Left ventricle myocardium superior (tissue), 1 donor: ENCODE results near the gene KIF6. TPM values are rescaled to one million over a fixed set of nuclear protein-coding genes. Genes with fewer than 3 reads are reported as not detected.
A peak's percentile ranks its signal among the peaks of the same experiment; 100 is the strongest.
"Not testable (repeated sequence)": the region's sequence is repeated elsewhere in the genome, so short reads cannot be mapped to it uniquely, and the experiment has no call there.

ENCODE experiments used
- ATAC-seq: fragments of 200-7000 bp; cut with Tn5 transposase; one replicate; pipeline ENCODE4 v1.9.1; 2020; ENCODE audit warnings: mild to moderate bottlenecking, moderate library complexity
- DNase-seq: peaks from one replicate; pipeline ENCODE4 v3.0.0-alpha.2; 2020
- intact Hi-C: fragments of 100-400 bp; cut with micrococcal nuclease; formaldehyde crosslinking; loops from one replicate; pipeline ENCODE4 v1.11.0; 2022
- total RNA-seq: library from RNA; stranded (reverse); fragmentation: NEBNext Ultra II Directional; extraction: Animal tissue kit (Norgen Biotek cat#: 25700); gene quantifications from one replicate; pipeline ENCODE4 v1.2.1, GENCODE V29; 2021
- donor health status: DM: no; HTN: yes; CAD: no; lungs with severe emphysema.

Gene KIF6
- total RNA-seq, 1 donor from 2014 or later = 0.12 TPM

DNA sequence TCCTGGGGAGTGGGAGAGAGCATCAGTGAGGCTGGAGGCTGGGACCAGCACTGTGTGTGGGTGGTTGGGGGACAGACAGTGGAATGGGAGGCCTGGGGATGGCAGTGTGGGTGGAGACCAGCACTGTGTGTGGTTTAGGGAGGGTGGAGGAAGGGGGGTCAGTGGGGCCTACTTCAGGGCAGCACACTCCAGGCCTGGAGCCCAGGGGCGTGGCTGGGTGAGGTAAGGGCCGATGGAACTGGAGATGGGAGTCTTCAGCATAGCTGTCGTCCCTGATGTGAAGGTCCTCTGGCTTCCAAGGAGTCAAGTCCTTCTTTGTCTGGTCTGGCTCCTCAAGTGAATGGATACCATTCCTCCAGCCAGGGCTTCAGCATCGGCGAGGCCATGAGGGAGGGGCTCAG, 429.6 kb downstream of the KIF6 start:
- ATAC-seq = peak; percentile 53
- intact Hi-C loops = loop anchor here (5.0 kb wide), 1 partner anchor 128 kb away; no protein-coding TSS in a partner anchor
- DNase-seq = peak; percentile 55

DNA sequence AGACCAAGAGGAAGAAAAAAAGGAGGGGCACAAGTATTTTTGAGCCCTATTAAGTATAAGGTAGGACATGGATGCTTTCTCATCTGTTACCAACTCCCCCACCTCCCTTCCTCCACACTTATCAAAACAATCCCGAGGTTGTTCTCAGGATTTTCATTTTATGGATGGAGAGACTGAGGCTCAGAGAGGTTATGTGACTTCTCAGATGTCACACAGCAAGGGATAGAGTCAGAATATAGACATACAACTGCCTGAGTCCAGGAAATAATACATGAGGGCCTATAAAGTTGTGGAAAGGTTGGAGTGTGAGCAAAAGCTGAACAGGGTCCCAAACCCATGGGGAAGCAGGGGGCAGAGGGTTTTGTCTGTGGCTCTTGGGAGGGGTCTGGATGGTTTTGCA, 430.3 kb downstream of the KIF6 start:
- DNase-seq = no peak
- intact Hi-C loops = loop anchor here (5.0 kb wide), 1 partner anchor 128 kb away; no protein-coding TSS in a partner anchor
- ATAC-seq = no peak

DNA sequence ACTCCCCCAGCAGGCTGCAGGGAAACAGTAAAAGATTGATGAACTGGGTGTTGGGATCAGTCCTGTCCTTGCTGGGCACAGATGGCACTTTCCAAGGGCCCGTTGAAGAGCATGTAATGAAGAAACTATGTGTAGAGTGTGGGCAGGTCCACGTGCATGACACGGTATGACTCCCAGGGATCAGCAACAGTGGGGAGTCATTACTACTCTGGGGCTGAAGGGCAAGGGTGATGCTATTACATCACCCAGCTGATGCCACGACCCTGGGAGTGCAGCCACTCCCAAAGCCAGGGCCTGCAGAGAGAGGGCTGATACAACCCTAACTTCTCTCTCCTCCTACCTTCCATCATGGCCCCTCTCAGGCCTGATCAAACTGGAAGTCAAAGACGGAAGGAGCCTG, 431.1 kb downstream of the KIF6 start:
- intact Hi-C loops = no loop called here
- no peak for DNase-seq
- no peak for ATAC-seq

DNA sequence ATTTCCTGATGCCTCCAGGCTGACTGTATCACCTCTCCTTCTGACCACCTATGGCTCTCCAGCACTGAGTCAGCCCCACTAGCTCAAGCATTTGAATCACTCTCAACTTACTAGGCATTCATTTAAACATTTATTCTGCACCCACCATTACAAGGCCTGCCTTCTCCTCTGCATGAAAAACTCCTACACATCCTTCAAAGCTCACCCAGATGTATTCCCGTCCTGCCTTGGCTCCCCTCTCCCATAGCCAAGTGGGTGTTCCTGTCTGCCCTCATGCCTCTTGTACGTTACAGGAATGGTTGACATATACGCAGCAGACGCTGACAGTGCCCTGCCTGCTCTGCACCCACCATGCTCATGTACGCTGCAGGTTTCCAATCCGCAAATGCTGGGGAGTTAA, 432.6 kb downstream of the KIF6 start:
- intact Hi-C loops = no loop called here
- no peak for DNase-seq
- no peak for ATAC-seq

DNA sequence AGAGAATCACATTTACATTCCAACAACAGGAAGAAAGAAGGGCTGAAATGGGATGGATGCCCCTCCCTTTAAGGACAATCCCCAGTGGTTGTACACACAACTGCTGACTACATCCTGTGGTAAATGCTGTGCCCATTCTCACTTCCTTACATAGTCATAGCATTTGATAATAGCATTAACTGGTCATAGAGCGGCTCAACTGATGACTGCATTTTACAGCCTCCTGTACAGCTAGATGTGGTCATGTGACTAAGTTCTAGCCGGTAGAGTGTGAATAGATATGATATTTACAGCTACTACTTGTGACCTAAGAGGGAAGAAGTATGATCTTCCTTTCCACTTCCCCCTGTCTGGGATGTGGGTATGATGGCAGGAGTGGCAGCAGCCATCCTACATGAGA, 435.7 kb downstream of the KIF6 start:
- intact Hi-C loops = no loop called here
- ATAC-seq (peak; percentile 26), DNase-seq (no peak)

DNA sequence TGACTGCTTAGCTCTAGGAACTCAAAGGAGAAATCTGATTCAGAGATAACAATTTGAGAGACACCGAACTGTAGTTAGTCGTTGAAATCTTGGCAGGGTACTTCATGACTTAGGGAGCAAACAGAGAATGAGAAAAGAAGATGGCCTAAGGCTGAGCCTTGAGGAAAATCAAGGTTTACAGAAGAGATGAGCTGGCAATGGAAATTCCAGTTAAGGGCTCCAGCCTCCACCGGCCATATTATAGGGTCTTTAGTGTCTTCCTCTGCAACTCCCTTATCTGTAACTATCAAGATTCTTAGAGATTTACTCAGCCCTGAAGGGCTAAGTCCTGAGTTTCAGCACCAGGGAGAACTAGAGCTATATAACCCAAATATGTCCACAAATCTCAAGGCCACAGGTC, 437.6 kb downstream of the KIF6 start:
- intact Hi-C loops = no loop called here
- no peak for ATAC-seq
- no peak for DNase-seq

DNA sequence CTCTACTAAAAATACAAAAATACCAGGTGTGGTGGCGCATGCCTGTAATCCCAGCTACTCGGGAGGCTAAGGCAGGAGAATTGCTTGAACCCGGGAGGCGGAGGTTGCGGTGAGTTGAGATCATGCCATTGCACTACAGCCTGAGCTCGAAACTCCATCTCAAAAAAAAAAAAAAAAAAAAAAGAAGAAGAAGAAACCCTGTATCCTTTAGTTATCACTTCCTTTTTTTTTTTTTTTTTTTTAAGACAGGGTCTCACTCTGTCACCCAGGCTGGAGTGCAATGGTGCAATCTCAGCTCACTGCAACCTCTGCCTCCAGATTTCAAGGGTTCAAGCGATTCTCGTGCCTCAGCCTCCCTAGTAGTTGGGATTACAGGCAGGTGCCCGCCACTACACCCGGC, 438.6 kb downstream of the KIF6 start:
- DNase-seq, ATAC-seq, intact Hi-C loops: not testable (repeated sequence)

DNA sequence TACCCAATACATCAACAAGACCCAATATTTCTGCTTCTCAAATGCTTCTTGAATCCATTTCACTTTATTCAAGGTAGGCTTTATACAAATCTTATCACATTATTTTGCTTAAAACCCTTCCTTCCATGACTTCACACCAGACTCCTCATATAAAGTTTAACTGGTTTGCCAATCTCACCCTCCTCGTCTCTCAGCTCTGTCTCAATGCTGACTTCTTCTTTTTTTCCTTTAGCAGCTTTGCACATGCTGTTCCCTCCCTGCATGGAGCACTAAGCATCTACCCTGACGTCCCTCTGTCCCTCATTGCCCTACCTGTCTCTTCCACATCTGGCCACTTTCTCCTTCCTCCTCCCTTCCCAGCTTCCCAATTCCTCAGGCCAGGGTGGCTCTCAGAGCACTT, 442.4 kb downstream of the KIF6 start:
- ATAC-seq (no peak), DNase-seq (no peak)
- intact Hi-C loops = no loop called here

DNA sequence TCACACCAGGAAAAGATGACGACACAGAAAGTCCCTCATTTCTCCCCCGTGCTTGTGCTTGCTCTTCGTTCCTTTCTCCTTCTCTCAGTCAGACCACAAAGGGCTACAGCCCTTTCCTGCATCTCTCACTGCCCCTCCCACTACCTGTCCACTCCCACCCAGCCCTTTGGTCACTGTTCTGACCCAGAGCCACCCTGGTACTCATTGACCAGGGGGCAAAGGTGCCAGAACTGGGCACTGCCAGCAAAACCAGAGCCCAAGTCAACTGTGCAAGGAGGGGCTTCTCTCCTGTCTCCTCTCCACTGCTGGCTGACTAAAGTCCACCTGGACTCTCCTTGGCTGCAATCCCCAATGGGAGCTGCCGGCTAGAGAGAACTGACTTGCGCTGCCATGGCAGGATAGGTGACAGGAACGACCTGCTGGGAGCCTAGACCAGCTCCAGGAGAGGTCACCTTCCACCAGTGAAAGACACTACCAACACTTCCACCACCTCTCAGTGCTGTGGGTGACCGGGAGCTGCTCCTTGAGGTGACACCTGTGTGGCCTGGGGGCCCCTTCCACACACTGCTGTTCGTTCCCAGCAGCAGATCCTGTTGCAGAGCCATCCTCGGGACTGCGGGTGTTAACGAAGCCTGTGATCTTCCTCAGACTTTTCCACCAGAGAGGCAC, 443.8 kb downstream of the KIF6 start:
- intact Hi-C loops = no loop called here
- DNase-seq (no peak), ATAC-seq (no peak)

DNA sequence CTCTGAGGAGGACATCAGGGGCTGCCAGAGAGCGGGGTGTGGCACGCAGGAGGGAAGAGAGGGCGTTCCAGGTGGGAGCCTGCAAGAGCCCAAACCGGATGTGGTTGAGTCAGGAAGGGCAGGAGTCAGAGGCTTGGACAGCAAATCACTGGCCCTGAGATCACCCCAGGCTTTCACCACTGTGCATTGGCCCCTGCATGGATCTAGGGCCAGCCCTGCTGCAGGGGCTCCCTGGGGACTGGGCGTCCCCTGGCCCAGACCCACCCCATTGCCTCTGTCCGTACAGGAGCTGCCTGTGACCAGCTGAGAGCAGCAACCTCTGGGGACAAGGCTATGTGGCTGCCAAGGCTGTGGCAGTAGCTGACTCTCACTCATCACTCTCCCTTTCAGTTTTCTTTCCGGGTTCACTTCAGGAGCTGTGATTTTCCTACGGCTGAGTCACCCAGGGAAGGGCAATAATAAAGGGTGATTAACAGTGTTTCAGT, 444.9 kb downstream of the KIF6 start:
- intact Hi-C loops = no loop called here
- ATAC-seq (peak; percentile 59), DNase-seq (no peak)

Other genes starting within 250 kb of the KIF6 start
- 16.1 TPM for gene DAAM2, start 67.0 kb upstream of the KIF6 start, total RNA-seq
- gene MOCS1, start 209.1 kb upstream of the KIF6 start, total RNA-seq = 24.7 TPM